ENCODE measurements around the gene DEDD. TPM values are rescaled to one million over a fixed set of nuclear protein-coding genes. Genes with fewer than 3 reads are reported as not detected.

DEDD gene
- total RNA-seq, 1 experiment from 2014 or later: 39.2 TPM

- TF ChIP-seq, protein P1, sequence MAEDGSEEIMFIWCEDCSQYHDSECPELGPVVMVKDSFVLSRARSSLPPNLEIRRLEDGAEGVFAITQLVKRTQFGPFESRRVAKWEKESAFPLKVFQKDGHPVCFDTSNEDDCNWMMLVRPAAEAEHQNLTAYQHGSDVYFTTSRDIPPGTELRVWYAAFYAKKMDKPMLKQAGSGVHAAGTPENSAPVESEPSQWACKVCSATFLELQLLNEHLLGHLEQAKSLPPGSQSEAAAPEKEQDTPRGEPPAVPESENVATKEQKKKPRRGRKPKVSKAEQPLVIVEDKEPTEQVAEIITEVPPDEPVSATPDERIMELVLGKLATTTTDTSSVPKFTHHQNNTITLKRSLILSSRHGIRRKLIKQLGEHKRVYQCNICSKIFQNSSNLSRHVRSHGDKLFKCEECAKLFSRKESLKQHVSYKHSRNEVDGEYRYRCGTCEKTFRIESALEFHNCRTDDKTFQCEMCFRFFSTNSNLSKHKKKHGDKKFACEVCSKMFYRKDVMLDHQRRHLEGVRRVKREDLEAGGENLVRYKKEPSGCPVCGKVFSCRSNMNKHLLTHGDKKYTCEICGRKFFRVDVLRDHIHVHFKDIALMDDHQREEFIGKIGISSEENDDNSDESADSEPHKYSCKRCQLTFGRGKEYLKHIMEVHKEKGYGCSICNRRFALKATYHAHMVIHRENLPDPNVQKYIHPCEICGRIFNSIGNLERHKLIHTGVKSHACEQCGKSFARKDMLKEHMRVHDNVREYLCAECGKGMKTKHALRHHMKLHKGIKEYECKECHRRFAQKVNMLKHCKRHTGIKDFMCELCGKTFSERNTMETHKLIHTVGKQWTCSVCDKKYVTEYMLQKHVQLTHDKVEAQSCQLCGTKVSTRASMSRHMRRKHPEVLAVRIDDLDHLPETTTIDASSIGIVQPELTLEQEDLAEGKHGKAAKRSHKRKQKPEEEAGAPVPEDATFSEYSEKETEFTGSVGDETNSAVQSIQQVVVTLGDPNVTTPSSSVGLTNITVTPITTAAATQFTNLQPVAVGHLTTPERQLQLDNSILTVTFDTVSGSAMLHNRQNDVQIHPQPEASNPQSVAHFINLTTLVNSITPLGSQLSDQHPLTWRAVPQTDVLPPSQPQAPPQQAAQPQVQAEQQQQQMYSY (CRISPR knock-in tag; IDR thresholded peaks at IDR 0.05): no peak
- TF ChIP-seq HMGA2 (CRISPR knock-in tag; IDR thresholded peaks at IDR 0.05) (no peak), MAX (CRISPR knock-in tag; IDR thresholded peaks at IDR 0.05) (no peak), RELA (CRISPR knock-in tag; IDR thresholded peaks at IDR 0.05; ENCODE audit: borderline replicate concordance) (no peak)
- TF ChIP-seq, protein P2, sequence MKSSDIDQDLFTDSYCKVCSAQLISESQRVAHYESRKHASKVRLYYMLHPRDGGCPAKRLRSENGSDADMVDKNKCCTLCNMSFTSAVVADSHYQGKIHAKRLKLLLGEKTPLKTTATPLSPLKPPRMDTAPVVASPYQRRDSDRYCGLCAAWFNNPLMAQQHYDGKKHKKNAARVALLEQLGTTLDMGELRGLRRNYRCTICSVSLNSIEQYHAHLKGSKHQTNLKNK (CRISPR knock-in tag; IDR thresholded peaks at IDR 0.05): no peak
Measured at GRCh38 chr1:161161652-161162051, 29.2 kb upstream of the DEDD start (continued).

GRCh38 chr1:161160671-161161145 is 28.2 kb upstream of the DEDD start:
- ATAC-seq: no peak
- CTCF ChIA-PET: no interaction called here
- peak overlapping the region; percentile 84 for H3K4me3 Mint-ChIP-seq
- H3K4me1 Mint-ChIP-seq: peaks cover 24% of the 10 kb centered on the region
- DNase-seq (ENCODE audit: low spot score): no peak
- H3K27ac Mint-ChIP-seq: no peak overlapping the region
- no peaks in the 10 kb centered on the region for H3K9me3 Mint-ChIP-seq
- TF ChIP-seq ZNF121 (CRISPR knock-in tag; IDR thresholded peaks at IDR 0.05) (no peak), SP1 (CRISPR knock-in tag; conservative IDR thresholded peaks at IDR 0.05) (no peak), GRHL2 (CRISPR knock-in tag; IDR thresholded peaks at IDR 0.05; ENCODE audit: insufficient replicate concordance, severe bottlenecking) (no peak)
- no peaks in the 10 kb centered on the region for H3K27me3 Mint-ChIP-seq (ENCODE audit: low read depth)
- POLR2A ChIA-PET: no interaction called here
- H3K36me3 Mint-ChIP-seq: peaks cover 22% of the 10 kb centered on the region

GRCh38 chr1:161159913-161160243 is 27.4 kb upstream of the DEDD start:
- CTCF ChIA-PET: interaction anchor here (1.2 kb wide), 1 partner anchor 66 kb away, joined by 3 read pairs; the partner anchor contains the start of gene TOMM40L
- Mint-ChIP-seq H3K4me3 (peak overlapping the region; percentile 84), H3K36me3 (peaks cover 22% of the 10 kb centered on the region), H3K4me1 (peaks cover 24% of the 10 kb centered on the region), H3K9me3 (no peaks in the 10 kb centered on the region), H3K27ac (no peak overlapping the region; the same call in 1 of the 2 replicates), H3K27me3 (ENCODE audit: low read depth) (no peaks in the 10 kb centered on the region)
- ATAC-seq (no peak), DNase-seq (ENCODE audit: low spot score) (no peak)
- POLR2A ChIA-PET: no interaction called here
- TF ChIP-seq E2F1 (CRISPR knock-in tag; IDR thresholded peaks at IDR 0.05) (no peak), ZNF423 (CRISPR knock-in tag; IDR thresholded peaks at IDR 0.05) (no peak), RELA (CRISPR knock-in tag; IDR thresholded peaks at IDR 0.05; ENCODE audit: borderline replicate concordance) (no peak), FOXK1 (CRISPR knock-in tag; IDR thresholded peaks at IDR 0.05) (no peak), USF2 (CRISPR knock-in tag; IDR thresholded peaks at IDR 0.05) (no peak), RORB (CRISPR knock-in tag; IDR thresholded peaks at IDR 0.05) (no peak), NFYB (CRISPR knock-in tag; conservative IDR thresholded peaks at IDR 0.05; ENCODE audit: low read depth) (no peak), ZNF396 (CRISPR knock-in tag; IDR thresholded peaks at IDR 0.05; ENCODE audit: borderline replicate concordance) (no peak), ATF1 (CRISPR knock-in tag; IDR thresholded peaks at IDR 0.05) (no peak), USF1 (CRISPR knock-in tag; IDR thresholded peaks at IDR 0.05) (no peak)
- TF ChIP-seq, protein P3, sequence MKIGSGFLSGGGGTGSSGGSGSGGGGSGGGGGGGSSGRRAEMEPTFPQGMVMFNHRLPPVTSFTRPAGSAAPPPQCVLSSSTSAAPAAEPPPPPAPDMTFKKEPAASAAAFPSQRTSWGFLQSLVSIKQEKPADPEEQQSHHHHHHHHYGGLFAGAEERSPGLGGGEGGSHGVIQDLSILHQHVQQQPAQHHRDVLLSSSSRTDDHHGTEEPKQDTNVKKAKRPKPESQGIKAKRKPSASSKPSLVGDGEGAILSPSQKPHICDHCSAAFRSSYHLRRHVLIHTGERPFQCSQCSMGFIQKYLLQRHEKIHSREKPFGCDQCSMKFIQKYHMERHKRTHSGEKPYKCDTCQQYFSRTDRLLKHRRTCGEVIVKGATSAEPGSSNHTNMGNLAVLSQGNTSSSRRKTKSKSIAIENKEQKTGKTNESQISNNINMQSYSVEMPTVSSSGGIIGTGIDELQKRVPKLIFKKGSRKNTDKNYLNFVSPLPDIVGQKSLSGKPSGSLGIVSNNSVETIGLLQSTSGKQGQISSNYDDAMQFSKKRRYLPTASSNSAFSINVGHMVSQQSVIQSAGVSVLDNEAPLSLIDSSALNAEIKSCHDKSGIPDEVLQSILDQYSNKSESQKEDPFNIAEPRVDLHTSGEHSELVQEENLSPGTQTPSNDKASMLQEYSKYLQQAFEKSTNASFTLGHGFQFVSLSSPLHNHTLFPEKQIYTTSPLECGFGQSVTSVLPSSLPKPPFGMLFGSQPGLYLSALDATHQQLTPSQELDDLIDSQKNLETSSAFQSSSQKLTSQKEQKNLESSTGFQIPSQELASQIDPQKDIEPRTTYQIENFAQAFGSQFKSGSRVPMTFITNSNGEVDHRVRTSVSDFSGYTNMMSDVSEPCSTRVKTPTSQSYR (CRISPR knock-in tag; IDR thresholded peaks at IDR 0.05): no peak
- TF ChIP-seq, protein P4, sequence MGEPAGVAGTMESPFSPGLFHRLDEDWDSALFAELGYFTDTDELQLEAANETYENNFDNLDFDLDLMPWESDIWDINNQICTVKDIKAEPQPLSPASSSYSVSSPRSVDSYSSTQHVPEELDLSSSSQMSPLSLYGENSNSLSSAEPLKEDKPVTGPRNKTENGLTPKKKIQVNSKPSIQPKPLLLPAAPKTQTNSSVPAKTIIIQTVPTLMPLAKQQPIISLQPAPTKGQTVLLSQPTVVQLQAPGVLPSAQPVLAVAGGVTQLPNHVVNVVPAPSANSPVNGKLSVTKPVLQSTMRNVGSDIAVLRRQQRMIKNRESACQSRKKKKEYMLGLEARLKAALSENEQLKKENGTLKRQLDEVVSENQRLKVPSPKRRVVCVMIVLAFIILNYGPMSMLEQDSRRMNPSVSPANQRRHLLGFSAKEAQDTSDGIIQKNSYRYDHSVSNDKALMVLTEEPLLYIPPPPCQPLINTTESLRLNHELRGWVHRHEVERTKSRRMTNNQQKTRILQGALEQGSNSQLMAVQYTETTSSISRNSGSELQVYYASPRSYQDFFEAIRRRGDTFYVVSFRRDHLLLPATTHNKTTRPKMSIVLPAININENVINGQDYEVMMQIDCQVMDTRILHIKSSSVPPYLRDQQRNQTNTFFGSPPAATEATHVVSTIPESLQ (CRISPR knock-in tag; IDR thresholded peaks at IDR 0.05): no peak
- TF ChIP-seq, protein P5, sequence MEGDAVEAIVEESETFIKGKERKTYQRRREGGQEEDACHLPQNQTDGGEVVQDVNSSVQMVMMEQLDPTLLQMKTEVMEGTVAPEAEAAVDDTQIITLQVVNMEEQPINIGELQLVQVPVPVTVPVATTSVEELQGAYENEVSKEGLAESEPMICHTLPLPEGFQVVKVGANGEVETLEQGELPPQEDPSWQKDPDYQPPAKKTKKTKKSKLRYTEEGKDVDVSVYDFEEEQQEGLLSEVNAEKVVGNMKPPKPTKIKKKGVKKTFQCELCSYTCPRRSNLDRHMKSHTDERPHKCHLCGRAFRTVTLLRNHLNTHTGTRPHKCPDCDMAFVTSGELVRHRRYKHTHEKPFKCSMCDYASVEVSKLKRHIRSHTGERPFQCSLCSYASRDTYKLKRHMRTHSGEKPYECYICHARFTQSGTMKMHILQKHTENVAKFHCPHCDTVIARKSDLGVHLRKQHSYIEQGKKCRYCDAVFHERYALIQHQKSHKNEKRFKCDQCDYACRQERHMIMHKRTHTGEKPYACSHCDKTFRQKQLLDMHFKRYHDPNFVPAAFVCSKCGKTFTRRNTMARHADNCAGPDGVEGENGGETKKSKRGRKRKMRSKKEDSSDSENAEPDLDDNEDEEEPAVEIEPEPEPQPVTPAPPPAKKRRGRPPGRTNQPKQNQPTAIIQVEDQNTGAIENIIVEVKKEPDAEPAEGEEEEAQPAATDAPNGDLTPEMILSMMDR (IDR thresholded peaks at IDR 0.05): no peak

All from WTC11 (cell line).